Activated naive CD4-positive, alpha-beta T cell treated with anti-CD3 and anti-CD28 coated beads, Interleukin-2, amount 10 ng/mL, durations not matched to agents 7 days and 5 days (primary cell): ENCODE data around the gene PER1.

ENCODE experiments used
- CTCF ChIA-PET: fragments of 350-600 bp; sonication (Branson Sonifier 250); formaldehyde crosslinking; loops from one replicate; lab custom pipeline; 2021; ENCODE audit warnings: antibody characterized with exemption; lab: Charles Lee
- DNase-seq: peaks from one replicate; pipeline ENCODE4 v3.0.0-alpha.2; 2020
- H3K27ac Mint-ChIP-seq: one replicate; pipeline ENCODE4 v1.8.0; 2021; ENCODE audit warnings: mild to moderate bottlenecking, moderate library complexity, mixed read lengths
- H3K27me3 Mint-ChIP-seq: one replicate; pipeline ENCODE4 v1.8.0; 2021; ENCODE audit warnings: mild to moderate bottlenecking, mixed read lengths
- H3K36me3 Mint-ChIP-seq: one replicate; pipeline ENCODE4 v1.8.0; 2021; ENCODE audit warnings: mixed read lengths
- H3K4me1 Mint-ChIP-seq: one replicate; pipeline ENCODE4 v1.8.0; 2021; ENCODE audit warnings: mixed read lengths
- H3K4me3 Mint-ChIP-seq: one replicate; pipeline ENCODE4 v1.8.0; 2021; ENCODE audit warnings: mild to moderate bottlenecking, moderate library complexity, mixed read lengths
- H3K9me3 Mint-ChIP-seq: one replicate; pipeline ENCODE4 v1.8.0; 2021; ENCODE audit warnings: mixed read lengths

The PER1 gene

GRCh38 chr17:8154608-8155155 is 2.5 kb upstream of the PER1 start:
- Mint-ChIP-seq H3K4me3 (no peak overlapping the region), H3K36me3 (peaks cover 11% of the 10 kb centered on the region), H3K9me3 (no peaks in the 10 kb centered on the region), H3K27ac (no peak overlapping the region), H3K27me3 (no peaks in the 10 kb centered on the region), H3K4me1 (peaks cover 47% of the 10 kb centered on the region)
- CTCF ChIA-PET, result interaction anchor here (6.8 kb wide), 1 partner anchor 16 kb away, joined by 40 read pairs; no protein-coding TSS in a partner anchor
- DNase-seq, result no peak

- CTCF ChIA-PET, result interaction anchor here (6.8 kb wide), 1 partner anchor 15 kb away, joined by 40 read pairs; no protein-coding TSS in a partner anchor
- Mint-ChIP-seq H3K9me3 (no peaks in the 10 kb centered on the region), H3K27me3 (no peaks in the 10 kb centered on the region), H3K27ac (no peak overlapping the region), H3K36me3 (peaks cover 15% of the 10 kb centered on the region), H3K4me3 (no peak overlapping the region), H3K4me1 (peaks cover 46% of the 10 kb centered on the region)
- DNase-seq, result peak; percentile 94
Observed at GRCh38 chr17:8153957-8154607, 1.9 kb upstream of the PER1 start.

GRCh38 chr17:8153525-8153956 is 1.3 kb upstream of the PER1 start:
- Mint-ChIP-seq H3K36me3 (peaks cover 12% of the 10 kb centered on the region), H3K9me3 (no peaks in the 10 kb centered on the region), H3K27ac (no peak overlapping the region), H3K27me3 (no peaks in the 10 kb centered on the region), H3K4me3 (peak overlapping the region; percentile 89), H3K4me1 (peaks cover 41% of the 10 kb centered on the region)
- peak; percentile 51 for DNase-seq
- CTCF ChIA-PET, result interaction anchor here (6.8 kb wide), 1 partner anchor 15 kb away, joined by 40 read pairs; no protein-coding TSS in a partner anchor

GRCh38 chr17:8153031-8153451 is 837 bp upstream of the PER1 start:
- Mint-ChIP-seq H3K27me3 (no peaks in the 10 kb centered on the region), H3K4me3 (peak overlapping the region; percentile 89), H3K27ac (no peak overlapping the region), H3K9me3 (no peaks in the 10 kb centered on the region), H3K36me3 (peaks cover 14% of the 10 kb centered on the region), H3K4me1 (peaks cover 36% of the 10 kb centered on the region)
- DNase-seq, result no peak
- CTCF ChIA-PET, result no interaction called here

- Mint-ChIP-seq H3K27me3 (no peaks in the 10 kb centered on the region), H3K4me1 (peaks cover 35% of the 10 kb centered on the region), H3K27ac (peak overlapping the region; percentile 90), H3K4me3 (peak overlapping the region; percentile 89), H3K9me3 (no peaks in the 10 kb centered on the region), H3K36me3 (peaks cover 23% of the 10 kb centered on the region)
- peak; percentile 54 for DNase-seq
- CTCF ChIA-PET, result interaction anchor here (1.5 to 2.1 kb wide), 2 partner anchors 9 to 13 kb away, joined by 3 to 11 read pairs; no protein-coding TSS in a partner anchor
Observed at GRCh38 chr17:8151641-8152111, 528 bp downstream of the PER1 start.

- Mint-ChIP-seq H3K9me3 (no peaks in the 10 kb centered on the region), H3K36me3 (peaks cover 27% of the 10 kb centered on the region), H3K4me1 (peaks cover 35% of the 10 kb centered on the region), H3K27ac (peak overlapping the region; percentile 90), H3K27me3 (no peaks in the 10 kb centered on the region), H3K4me3 (peak overlapping the region; percentile 89)
- CTCF ChIA-PET, result interaction anchor here (1.3 to 2.1 kb wide), 3 partner anchors 10 to 40 kb away, joined by 3 to 11 read pairs (median 3); no protein-coding TSS in a partner anchor
- DNase-seq, result peak; percentile 94
Observed at GRCh38 chr17:8151120-8151640, 1.0 kb downstream of the PER1 start.

- DNase-seq, result no peak
- CTCF ChIA-PET, result interaction anchor here (1.3 to 2.1 kb wide), 3 partner anchors 11 to 40 kb away, joined by 3 to 11 read pairs (median 3); no protein-coding TSS in a partner anchor
- H3K27ac Mint-ChIP-seq, result peak overlapping the region; percentile 45
- peaks cover 32% of the 10 kb centered on the region for H3K36me3 Mint-ChIP-seq
- H3K4me3 Mint-ChIP-seq, result peak overlapping the region; percentile 89
- H3K27me3 Mint-ChIP-seq, result no peaks in the 10 kb centered on the region
- no peaks in the 10 kb centered on the region for H3K9me3 Mint-ChIP-seq
- H3K4me1 Mint-ChIP-seq, result peaks cover 35% of the 10 kb centered on the region
Observed at GRCh38 chr17:8150194-8151119, 1.7 kb downstream of the PER1 start.

GRCh38 chr17:8149419-8150193 is 2.6 kb downstream of the PER1 start:
- Mint-ChIP-seq H3K9me3 (no peaks in the 10 kb centered on the region), H3K27ac (peak overlapping the region; percentile 45), H3K4me1 (peaks cover 35% of the 10 kb centered on the region), H3K4me3 (no peak overlapping the region), H3K36me3 (peaks cover 33% of the 10 kb centered on the region), H3K27me3 (no peaks in the 10 kb centered on the region)
- CTCF ChIA-PET, result interaction anchor here (1.0 to 1.3 kb wide), 2 partner anchors 9 to 39 kb away, joined by 3 read pairs; no protein-coding TSS in a partner anchor
- DNase-seq, result no peak

GRCh38 chr17:8148560-8148959 is 3.6 kb downstream of the PER1 start:
- Mint-ChIP-seq H3K27ac (no peak overlapping the region), H3K4me1 (peaks cover 34% of the 10 kb centered on the region), H3K36me3 (peaks cover 39% of the 10 kb centered on the region), H3K27me3 (no peaks in the 10 kb centered on the region), H3K4me3 (no peak overlapping the region), H3K9me3 (no peaks in the 10 kb centered on the region)
- CTCF ChIA-PET, result interaction anchor here (0.9 kb wide), 1 partner anchor 9 kb away, joined by 3 read pairs; no protein-coding TSS in a partner anchor
- DNase-seq, result no peak

- H3K9me3 Mint-ChIP-seq, result no peaks in the 10 kb centered on the region
- CTCF ChIA-PET, result interaction anchor here (0.9 kb wide), 1 partner anchor 9 kb away, joined by 3 read pairs; no protein-coding TSS in a partner anchor
- H3K36me3 Mint-ChIP-seq, result peaks cover 41% of the 10 kb centered on the region
- H3K27ac Mint-ChIP-seq, result peak overlapping the region; percentile 46
- peaks cover 27% of the 10 kb centered on the region for H3K4me1 Mint-ChIP-seq
- H3K27me3 Mint-ChIP-seq, result no peaks in the 10 kb centered on the region
- DNase-seq, result no peak
- no peak overlapping the region for H3K4me3 Mint-ChIP-seq
Observed at GRCh38 chr17:8147805-8148404, 4.3 kb downstream of the PER1 start.

GRCh38 chr17:8147141-8147804 is 4.9 kb downstream of the PER1 start:
- Mint-ChIP-seq H3K27me3 (no peaks in the 10 kb centered on the region), H3K27ac (peak overlapping the region; percentile 46), H3K36me3 (peaks cover 41% of the 10 kb centered on the region), H3K4me3 (no peak overlapping the region), H3K9me3 (no peaks in the 10 kb centered on the region), H3K4me1 (peaks cover 21% of the 10 kb centered on the region)
- CTCF ChIA-PET, result no interaction called here
- DNase-seq, result no peak

- Mint-ChIP-seq H3K4me1 (peaks cover 18% of the 10 kb centered on the region), H3K9me3 (no peaks in the 10 kb centered on the region), H3K36me3 (peaks cover 46% of the 10 kb centered on the region), H3K4me3 (no peak overlapping the region), H3K27ac (peak overlapping the region; percentile 55), H3K27me3 (no peaks in the 10 kb centered on the region)
- CTCF ChIA-PET, result no interaction called here
- no peak for DNase-seq
Observed at GRCh38 chr17:8146381-8147140, 5.6 kb downstream of the PER1 start.
